Measurements from ENCODE around the gene MYO3B. TPM values are rescaled to one million over a fixed set of nuclear protein-coding genes. Genes with fewer than 3 reads are reported as not detected.

Gene MYO3B
- polyA plus RNA-seq, 1 of the 3 experiments (the other 2 are of a cell fraction), result not detected

GRCh38 chr2:170201734-170202393 is 23.9 kb downstream of the MYO3B start:
- Histone ChIP-seq H3K9me3 (no peaks in the 10 kb centered on the region), H3K4me1 (ENCODE audit: control insufficient read depth in 1 of 2, insufficient read depth in 2 of 2, low read depth in 1 of 2, low read length in 1 of 2) (no peaks in the 10 kb centered on the region), H4K20me1 (ENCODE audit: insufficient read depth) (no peaks in the 10 kb centered on the region), H3K27ac (ENCODE audit: low read depth in 2 of 2, low read length in 1 of 2) (no peak overlapping the region), H3K9me2 (no peaks in the 10 kb centered on the region), H3K9ac (no peak overlapping the region), H2AFZ (ENCODE audit: low read depth) (no peak overlapping the region), H3K4me2 (no peak overlapping the region), H3K79me2 (ENCODE audit: insufficient read depth) (no peaks in the 10 kb centered on the region), H3F3A (replicated peaks; ENCODE audit: insufficient read depth) (no peaks in the 10 kb centered on the region), H3K27me3 (ENCODE audit: insufficient read depth) (no peaks in the 10 kb centered on the region), H3K4me3 (ENCODE audit: low read depth in 2 of 2, low read length in 1 of 2) (no peak overlapping the region), H3K36me3 (replicated peaks in 1 of 2; ENCODE audit: control insufficient read depth in 1 of 2, insufficient read depth in 2 of 2, low read length in 1 of 2) (no peaks in the 10 kb centered on the region)
- no peak for DNase-seq
- POLR2A ChIA-PET, result no interaction called here
- CTCF ChIA-PET, result interaction anchor here (2.1 kb wide), 1 partner anchor 34 kb away, joined by 5 read pairs; no protein-coding TSS in a partner anchor
- TF ChIP-seq MXI1 (IDR thresholded peaks at IDR 0.05; ENCODE audit: low read depth, low read length) (no peak), SIN3A (IDR thresholded peaks at IDR 0.05; ENCODE audit: borderline replicate concordance, low read depth, low read length) (no peak), TCF12 (IDR thresholded peaks at IDR 0.05) (no peak)
- 46% methylated on average over 3 of the region's 3 CpGs for WGBS (ENCODE audit: low lambda C conversion rate)

GRCh38 chr2:170202437-170202836 is 24.5 kb downstream of the MYO3B start:
- TF ChIP-seq MXI1 (IDR thresholded peaks at IDR 0.05; ENCODE audit: low read depth, low read length), result no peak
- Histone ChIP-seq H2AFZ (ENCODE audit: low read depth) (no peak overlapping the region), H4K20me1 (ENCODE audit: insufficient read depth) (no peaks in the 10 kb centered on the region), H3K27me3 (ENCODE audit: insufficient read depth) (no peaks in the 10 kb centered on the region), H3K79me2 (ENCODE audit: insufficient read depth) (no peaks in the 10 kb centered on the region), H3K4me2 (no peak overlapping the region), H3K36me3 (replicated peaks in 1 of 2; ENCODE audit: control insufficient read depth in 1 of 2, insufficient read depth in 2 of 2, low read length in 1 of 2) (no peaks in the 10 kb centered on the region), H3F3A (replicated peaks; ENCODE audit: insufficient read depth) (no peaks in the 10 kb centered on the region), H3K27ac (ENCODE audit: low read depth in 2 of 2, low read length in 1 of 2) (no peak overlapping the region), H3K4me3 (ENCODE audit: low read depth in 2 of 2, low read length in 1 of 2) (no peak overlapping the region), H3K4me1 (ENCODE audit: control insufficient read depth in 1 of 2, insufficient read depth in 2 of 2, low read depth in 1 of 2, low read length in 1 of 2) (no peaks in the 10 kb centered on the region), H3K9me3 (no peaks in the 10 kb centered on the region), H3K9me2 (no peaks in the 10 kb centered on the region), H3K9ac (no peak overlapping the region)
- CTCF ChIA-PET, result interaction anchor here (1.0 to 2.1 kb wide), 2 partner anchors 33 to 1262 kb away, joined by 3 to 5 read pairs; no protein-coding TSS in a partner anchor
- whole genome bisulfite sequencing (ENCODE audit: low lambda C conversion rate), result 63% methylated on average over 1 of the region's 1 CpG
- POLR2A ChIA-PET, result no interaction called here
- DNase-seq, result peak; percentile 12

GRCh38 chr2:170204298-170204951 is 26.5 kb downstream of the MYO3B start:
- Histone ChIP-seq H4K20me1 (ENCODE audit: insufficient read depth) (no peaks in the 10 kb centered on the region), H2AFZ (ENCODE audit: low read depth) (no peak overlapping the region), H3K9me3 (no peaks in the 10 kb centered on the region), H3K9me2 (no peaks in the 10 kb centered on the region), H3K9ac (no peak overlapping the region), H3K79me2 (ENCODE audit: insufficient read depth) (no peaks in the 10 kb centered on the region), H3K4me1 (ENCODE audit: control insufficient read depth in 1 of 2, insufficient read depth in 2 of 2, low read depth in 1 of 2, low read length in 1 of 2) (no peaks in the 10 kb centered on the region), H3K4me3 (ENCODE audit: low read depth in 2 of 2, low read length in 1 of 2) (no peak overlapping the region), H3K36me3 (replicated peaks in 1 of 2; ENCODE audit: control insufficient read depth in 1 of 2, insufficient read depth in 2 of 2, low read length in 1 of 2) (no peaks in the 10 kb centered on the region), H3K27ac (ENCODE audit: low read depth in 2 of 2, low read length in 1 of 2) (no peak overlapping the region), H3F3A (replicated peaks; ENCODE audit: insufficient read depth) (no peaks in the 10 kb centered on the region), H3K4me2 (no peak overlapping the region), H3K27me3 (ENCODE audit: insufficient read depth) (no peaks in the 10 kb centered on the region)
- POLR2A ChIA-PET, result no interaction called here
- WGBS (ENCODE audit: low lambda C conversion rate), result 52% methylated on average over 3 of the region's 4 CpGs
- no peak for DNase-seq
- CTCF ChIA-PET, result no interaction called here
- TF ChIP-seq MXI1 (IDR thresholded peaks at IDR 0.05; ENCODE audit: low read depth, low read length), result no peak
- no peak for TF ChIP-seq EP300 (IDR thresholded peaks at IDR 0.05; ENCODE audit: borderline replicate concordance in 1 of 2, low read depth in 1 of 2, low read length in 1 of 2)
- TF ChIP-seq SMC3 (IDR thresholded peaks at IDR 0.05; ENCODE audit: low read depth, low read length), result no peak

Data from SK-N-SH (cell line).